AG10803 (cell line): Measurements from ENCODE around the gene H2BK1.

Experiments
- DNase-seq: peaks from one replicate; pipeline ENCODE4 v3.0.0; 2010; ENCODE audit warnings: low read depth
- H3K4me3 ChIP-seq: 2 replicates; pipeline ENCODE4 v1.5.1; 2011; ENCODE audit warnings: mild to moderate bottlenecking, low read length, control low read depth
- TF ChIP-seq, protein P1 (sequence below): conservative IDR thresholded peaks from 2 replicates; pipeline ENCODE4 v1.5.1; 2011; ENCODE audit warnings: mild to moderate bottlenecking, low read length, control low read depth, inconsistent platforms

The H2BK1 gene

DNA sequence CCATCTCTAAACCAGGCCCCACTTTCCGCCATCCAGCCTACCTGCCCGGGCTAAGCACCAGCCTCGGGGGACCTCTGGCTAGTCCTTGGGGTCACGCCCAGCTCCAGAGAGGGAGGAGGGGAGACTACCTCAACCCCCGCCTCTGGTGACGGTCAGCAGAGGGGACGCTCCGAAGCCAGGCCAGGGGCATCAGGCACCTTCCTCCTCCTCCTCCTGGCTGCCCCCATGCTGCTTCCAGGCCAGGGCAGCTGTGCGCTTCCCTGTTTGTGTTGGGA is 42.2 kb upstream of the H2BK1 start:
- peak overlapping the region; percentile 73 for H3K4me3 ChIP-seq
- DNase-seq, result no peak

GRCh38 chr7:151251689-151252560 is 41.6 kb upstream of the H2BK1 start:
- peak overlapping the region; percentile 73 for H3K4me3 ChIP-seq
- TF ChIP-seq, protein P1, sequence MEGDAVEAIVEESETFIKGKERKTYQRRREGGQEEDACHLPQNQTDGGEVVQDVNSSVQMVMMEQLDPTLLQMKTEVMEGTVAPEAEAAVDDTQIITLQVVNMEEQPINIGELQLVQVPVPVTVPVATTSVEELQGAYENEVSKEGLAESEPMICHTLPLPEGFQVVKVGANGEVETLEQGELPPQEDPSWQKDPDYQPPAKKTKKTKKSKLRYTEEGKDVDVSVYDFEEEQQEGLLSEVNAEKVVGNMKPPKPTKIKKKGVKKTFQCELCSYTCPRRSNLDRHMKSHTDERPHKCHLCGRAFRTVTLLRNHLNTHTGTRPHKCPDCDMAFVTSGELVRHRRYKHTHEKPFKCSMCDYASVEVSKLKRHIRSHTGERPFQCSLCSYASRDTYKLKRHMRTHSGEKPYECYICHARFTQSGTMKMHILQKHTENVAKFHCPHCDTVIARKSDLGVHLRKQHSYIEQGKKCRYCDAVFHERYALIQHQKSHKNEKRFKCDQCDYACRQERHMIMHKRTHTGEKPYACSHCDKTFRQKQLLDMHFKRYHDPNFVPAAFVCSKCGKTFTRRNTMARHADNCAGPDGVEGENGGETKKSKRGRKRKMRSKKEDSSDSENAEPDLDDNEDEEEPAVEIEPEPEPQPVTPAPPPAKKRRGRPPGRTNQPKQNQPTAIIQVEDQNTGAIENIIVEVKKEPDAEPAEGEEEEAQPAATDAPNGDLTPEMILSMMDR, result no peak
- DNase-seq, result peak; percentile 78

More for the DNA sequence above, 42.2 kb upstream of the H2BK1 start:
- TF ChIP-seq, protein P1, result no peak

GRCh38 chr7:151251328-151251688 is 41.0 kb upstream of the H2BK1 start:
- TF ChIP-seq, protein P1, result no peak
- H3K4me3 ChIP-seq, result peak overlapping the region; percentile 56
- no peak for DNase-seq

- TF ChIP-seq, protein P1, result no peak
- peak overlapping the region; percentile 56; the same call in 1 of the 2 replicates for H3K4me3 ChIP-seq
- DNase-seq, result no peak
These were observed 40.2 kb upstream of the H2BK1 start for GRCh38 chr7:151250181-151251132.

DNA sequence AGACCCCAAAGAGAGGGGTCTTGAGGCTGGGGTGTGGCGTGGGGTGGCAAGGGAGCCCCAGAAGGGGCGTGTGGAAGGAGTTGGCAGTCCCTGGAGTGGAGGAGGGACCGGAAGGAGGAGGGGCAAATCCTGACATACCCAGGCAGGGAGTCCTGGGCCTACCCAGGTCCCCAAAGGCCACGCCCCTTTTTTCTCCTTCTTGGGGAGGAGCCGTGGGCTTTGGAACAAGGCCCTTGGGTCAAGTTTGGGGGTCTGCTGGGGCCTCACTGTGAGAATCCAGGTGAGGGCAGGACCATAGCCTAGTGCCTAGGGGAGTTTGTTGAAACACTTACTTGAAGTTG is 39.4 kb upstream of the H2BK1 start:
- peak; percentile 64 for DNase-seq
- TF ChIP-seq, protein P1, result no peak

GRCh38 chr7:151249034-151249731 is 38.9 kb upstream of the H2BK1 start:
- TF ChIP-seq, protein P1, result no peak
- peak overlapping the region; percentile 73 for H3K4me3 ChIP-seq
- peak; percentile 73 for DNase-seq

More for the DNA sequence above, 39.4 kb upstream of the H2BK1 start:
- H3K4me3 ChIP-seq, result peak overlapping the region; percentile 73
